ENCODE results near the gene CCDC88C.

CCDC88C gene

GRCh38 chr14:91297081-91297711 lies 120.4 kb downstream of the CCDC88C start:
- no peak overlapping the region for H3K27ac ChIP-seq
- TF ChIP-seq ZFX (IDR thresholded peaks at IDR 0.05; ENCODE audit: borderline replicate concordance), result no peak
- TF ChIP-seq CTCF (IDR thresholded peaks at IDR 0.05), result no peak

GRCh38 chr14:91295851-91296796 lies 121.5 kb downstream of the CCDC88C start:
- no peak overlapping the region for H3K27ac ChIP-seq
- TF ChIP-seq ZFX (IDR thresholded peaks at IDR 0.05; ENCODE audit: borderline replicate concordance) (no peak), CTCF (IDR thresholded peaks at IDR 0.05) (no peak)

GRCh38 chr14:91295276-91295845 lies 122.3 kb downstream of the CCDC88C start:
- TF ChIP-seq CTCF (IDR thresholded peaks at IDR 0.05) (no peak), ZFX (IDR thresholded peaks at IDR 0.05; ENCODE audit: borderline replicate concordance) (no peak)
- no peak overlapping the region for H3K27ac ChIP-seq

- H3K27ac ChIP-seq, result no peak overlapping the region
- no peak for TF ChIP-seq ZFX (IDR thresholded peaks at IDR 0.05; ENCODE audit: borderline replicate concordance)
- TF ChIP-seq CTCF (IDR thresholded peaks at IDR 0.05), result no peak
These were observed 123.5 kb downstream of the CCDC88C start for GRCh38 chr14:91294153-91294552.

GRCh38 chr14:91293281-91293680 lies 124.3 kb downstream of the CCDC88C start:
- H3K27ac ChIP-seq, result no peak overlapping the region
- TF ChIP-seq CTCF (IDR thresholded peaks at IDR 0.05) (no peak), ZFX (IDR thresholded peaks at IDR 0.05; ENCODE audit: borderline replicate concordance) (no peak)

- TF ChIP-seq CTCF (IDR thresholded peaks at IDR 0.05) (no peak), ZFX (IDR thresholded peaks at IDR 0.05; ENCODE audit: borderline replicate concordance) (no peak)
- H3K27ac ChIP-seq, result no peak overlapping the region
These were observed 125.1 kb downstream of the CCDC88C start for GRCh38 chr14:91292491-91292890.

All from 22Rv1 (cell line).